ENCODE measurements around the gene AFAP1. TPM values are rescaled to one million over a fixed set of nuclear protein-coding genes. Genes with fewer than 3 reads are reported as not detected.

Gene AFAP1
- total RNA-seq, 2 experiments from 2014 or later: 13.6 to 13.8 TPM

DNA sequence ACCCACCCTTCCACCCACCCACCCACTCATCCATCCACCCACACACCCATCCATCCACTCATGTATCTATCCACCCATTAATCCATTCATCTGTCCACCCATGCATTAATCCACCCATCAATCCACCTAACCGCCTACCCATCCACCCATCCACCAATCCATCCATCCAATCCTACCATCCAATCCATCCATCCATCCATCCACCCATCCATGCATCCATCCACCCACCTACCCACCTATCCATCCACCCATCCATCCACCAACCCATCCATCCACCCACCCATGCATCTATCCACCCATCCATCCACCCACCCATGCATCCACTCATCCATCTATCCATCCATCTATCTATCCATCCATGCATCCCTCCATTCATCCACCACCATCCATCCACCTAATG is 34.8 kb upstream of the AFAP1 start:
- Mint-ChIP-seq H3K27me3 (no peaks in the 10 kb centered on the region), H3K9me3 (no peaks in the 10 kb centered on the region), H3K27ac (no peak overlapping the region), H3K4me3 (no peak overlapping the region), H3K4me1 (peaks cover 25% of the 10 kb centered on the region), H3K36me3 (peaks cover 6% of the 10 kb centered on the region)
- no peak for DNase-seq

DNA sequence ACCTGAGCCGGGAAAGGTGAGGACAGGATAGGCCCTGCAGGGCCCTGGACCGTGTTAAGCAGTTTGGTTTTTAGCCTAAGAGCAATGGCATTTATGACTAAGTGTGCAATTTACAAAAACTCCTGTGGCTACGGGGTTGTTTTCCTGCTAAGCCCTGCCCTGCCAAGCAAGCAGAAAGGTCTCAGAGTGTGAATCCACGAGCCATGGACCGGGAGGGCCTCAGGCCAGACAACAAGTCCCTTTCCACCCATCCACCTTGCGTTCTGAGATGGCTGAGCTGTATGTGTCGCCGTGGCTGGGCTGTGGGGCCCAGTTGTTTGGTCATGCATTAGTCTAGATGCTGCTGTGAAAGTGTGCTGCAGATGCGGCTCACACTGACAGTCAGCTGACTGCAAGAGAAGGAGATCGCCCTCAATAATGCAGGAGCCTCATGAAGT is 33.9 kb upstream of the AFAP1 start:
- Mint-ChIP-seq H3K9me3 (no peaks in the 10 kb centered on the region), H3K4me1 (peaks cover 31% of the 10 kb centered on the region), H3K4me3 (no peak overlapping the region), H3K27ac (no peak overlapping the region), H3K36me3 (peaks cover 7% of the 10 kb centered on the region), H3K27me3 (no peaks in the 10 kb centered on the region)
- no peak for DNase-seq

DNA sequence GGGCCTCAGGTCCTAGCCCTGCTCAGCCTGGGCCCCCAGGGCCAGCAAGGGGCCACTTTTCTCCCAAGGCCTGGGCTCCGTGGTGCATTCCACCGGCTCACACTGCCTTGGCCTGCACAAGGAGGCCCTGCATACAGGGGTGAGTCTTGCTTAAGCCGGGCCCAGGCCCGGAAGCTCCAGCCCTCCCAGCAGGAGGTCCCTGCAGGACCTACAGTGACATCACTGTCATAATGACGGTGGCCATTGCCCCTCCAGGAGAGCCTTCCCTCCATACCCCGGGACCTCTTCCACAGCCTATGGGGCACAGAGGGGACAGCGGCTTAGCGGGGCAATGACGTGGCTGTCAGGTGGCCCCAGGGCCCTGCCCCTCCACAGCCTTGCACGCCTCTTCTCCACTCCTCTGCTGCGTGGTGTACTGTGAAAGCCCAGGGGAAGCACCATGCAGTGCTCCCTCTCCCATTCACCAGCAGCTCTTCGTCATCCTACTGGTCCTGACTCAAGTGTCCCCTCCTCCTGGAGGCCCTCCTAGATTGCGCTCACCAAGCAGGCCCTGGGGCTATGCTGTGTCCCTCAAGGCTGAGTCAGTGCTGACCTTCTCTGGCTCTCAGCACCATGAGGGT is 32.3 kb upstream of the AFAP1 start:
- Mint-ChIP-seq H3K27me3 (no peaks in the 10 kb centered on the region), H3K4me3 (peak overlapping the region; percentile 85), H3K4me1 (peaks cover 36% of the 10 kb centered on the region), H3K36me3 (peaks cover 7% of the 10 kb centered on the region), H3K27ac (peak overlapping the region; percentile 15), H3K9me3 (no peaks in the 10 kb centered on the region)
- DNase-seq: no peak

GRCh38 chr4:7971159-7971631 is 31.5 kb upstream of the AFAP1 start:
- Mint-ChIP-seq H3K27ac (peak overlapping the region; percentile 95), H3K4me1 (peaks cover 37% of the 10 kb centered on the region), H3K4me3 (peak overlapping the region; percentile 85), H3K9me3 (no peaks in the 10 kb centered on the region), H3K27me3 (no peaks in the 10 kb centered on the region), H3K36me3 (peaks cover 7% of the 10 kb centered on the region)
- no peak for DNase-seq

- no peak for DNase-seq
- Mint-ChIP-seq H3K4me1 (peaks cover 41% of the 10 kb centered on the region), H3K4me3 (peak overlapping the region; percentile 85), H3K36me3 (peaks cover 7% of the 10 kb centered on the region), H3K27me3 (no peaks in the 10 kb centered on the region), H3K9me3 (no peaks in the 10 kb centered on the region), H3K27ac (peak overlapping the region; percentile 95)
Measured at GRCh38 chr4:7970361-7970946, 30.8 kb upstream of the AFAP1 start.

DNA sequence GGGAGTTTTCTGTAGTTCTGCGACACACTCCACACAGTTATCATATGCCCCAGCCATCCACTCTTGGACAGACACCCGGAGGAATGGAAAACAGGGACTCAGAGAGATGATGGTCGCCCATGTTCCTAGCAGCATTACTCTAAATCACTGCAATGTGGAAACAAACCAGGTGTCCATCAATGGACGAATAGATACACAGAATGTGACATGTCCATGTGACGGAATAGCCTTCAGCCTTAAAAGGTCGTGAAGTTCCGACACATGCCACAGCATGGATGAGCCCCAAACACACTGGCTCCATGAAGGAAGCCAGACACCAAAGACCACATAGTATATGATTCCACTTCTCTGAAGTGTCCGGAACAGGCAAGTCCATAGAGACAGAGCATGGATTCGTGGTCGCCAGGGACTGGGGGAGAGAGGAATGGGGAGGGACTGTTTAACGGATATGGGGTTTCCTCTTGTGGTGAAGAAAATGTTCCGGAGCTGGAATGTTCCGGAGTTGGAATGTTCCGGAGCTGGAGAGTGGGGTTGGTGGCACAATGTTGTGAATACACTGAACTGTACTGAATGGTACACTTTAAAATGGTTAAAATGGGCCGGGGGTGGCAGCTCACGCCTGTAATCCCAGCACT is 28.7 kb upstream of the AFAP1 start:
- Mint-ChIP-seq H3K9me3 (no peaks in the 10 kb centered on the region), H3K27ac (no peak overlapping the region), H3K4me3 (no peak overlapping the region), H3K36me3 (peaks cover 7% of the 10 kb centered on the region), H3K4me1 (peaks cover 59% of the 10 kb centered on the region), H3K27me3 (peaks cover 5% of the 10 kb centered on the region)
- DNase-seq: no peak

DNA sequence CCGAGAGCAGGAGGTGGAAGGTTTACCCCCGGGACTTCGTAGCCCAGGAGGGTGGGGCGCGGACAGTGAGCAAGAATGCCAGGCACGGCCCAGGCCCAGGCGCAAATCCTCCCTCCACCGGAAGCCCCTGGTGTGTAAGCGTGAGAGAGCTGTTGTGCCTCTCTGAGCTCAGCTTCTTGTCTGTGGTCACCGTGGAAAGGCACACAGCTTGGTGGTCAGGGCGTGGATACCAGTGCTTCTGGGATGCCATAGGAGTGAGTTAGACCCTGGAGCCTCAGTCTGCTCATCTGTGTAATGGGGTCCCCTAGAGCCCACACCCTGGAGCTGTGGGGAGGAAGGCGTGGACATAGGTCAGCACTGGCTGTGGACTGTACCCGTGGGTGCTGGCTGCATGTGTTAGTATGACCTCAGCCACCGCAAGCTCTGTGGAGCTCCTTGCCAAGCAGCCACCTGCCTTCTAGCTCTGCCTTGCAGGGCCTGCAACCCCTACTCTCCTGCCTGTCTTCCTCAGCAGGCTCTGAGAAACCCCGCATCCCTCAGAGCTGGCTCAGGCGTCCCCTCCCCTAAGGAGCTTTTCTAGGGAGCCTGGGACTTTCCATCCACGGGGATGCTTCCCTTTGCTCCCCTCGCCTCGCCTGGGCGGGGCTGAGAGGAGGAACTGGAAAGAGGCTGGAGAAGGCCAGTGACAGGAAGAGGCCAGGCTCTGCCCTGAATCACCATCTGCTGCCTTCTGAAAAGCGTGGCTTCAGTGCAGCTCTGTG is 28.0 kb upstream of the AFAP1 start:
- H3K27ac Mint-ChIP-seq: no peak overlapping the region
- DNase-seq: no peak
- peaks cover 7% of the 10 kb centered on the region for H3K36me3 Mint-ChIP-seq
- no peak overlapping the region for H3K4me3 Mint-ChIP-seq
- no peaks in the 10 kb centered on the region for H3K9me3 Mint-ChIP-seq
- peaks cover 9% of the 10 kb centered on the region for H3K27me3 Mint-ChIP-seq
- H3K4me1 Mint-ChIP-seq: peaks cover 60% of the 10 kb centered on the region

DNA sequence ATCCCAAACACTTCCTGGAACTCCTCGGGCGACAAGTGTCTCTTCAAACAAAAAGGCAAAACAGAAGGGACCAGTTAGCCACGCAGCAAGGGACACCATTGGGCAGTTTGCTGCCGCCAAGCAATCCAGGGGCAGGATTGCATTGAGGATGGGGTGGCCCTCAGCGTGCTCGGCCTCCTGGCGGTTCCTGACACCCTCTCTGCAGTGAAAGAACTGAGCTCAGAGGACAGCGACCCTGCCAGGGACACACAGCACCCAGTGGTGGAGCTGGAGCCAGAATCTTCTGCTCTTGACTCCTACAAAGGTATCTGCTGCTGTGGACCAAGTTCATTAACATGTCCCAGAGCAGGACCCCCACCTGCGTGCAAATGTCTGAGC is 27.4 kb upstream of the AFAP1 start:
- Mint-ChIP-seq H3K27ac (no peak overlapping the region), H3K9me3 (no peaks in the 10 kb centered on the region), H3K27me3 (peaks cover 12% of the 10 kb centered on the region), H3K4me3 (no peak overlapping the region), H3K36me3 (peaks cover 6% of the 10 kb centered on the region), H3K4me1 (peaks cover 58% of the 10 kb centered on the region)
- no peak for DNase-seq

DNA sequence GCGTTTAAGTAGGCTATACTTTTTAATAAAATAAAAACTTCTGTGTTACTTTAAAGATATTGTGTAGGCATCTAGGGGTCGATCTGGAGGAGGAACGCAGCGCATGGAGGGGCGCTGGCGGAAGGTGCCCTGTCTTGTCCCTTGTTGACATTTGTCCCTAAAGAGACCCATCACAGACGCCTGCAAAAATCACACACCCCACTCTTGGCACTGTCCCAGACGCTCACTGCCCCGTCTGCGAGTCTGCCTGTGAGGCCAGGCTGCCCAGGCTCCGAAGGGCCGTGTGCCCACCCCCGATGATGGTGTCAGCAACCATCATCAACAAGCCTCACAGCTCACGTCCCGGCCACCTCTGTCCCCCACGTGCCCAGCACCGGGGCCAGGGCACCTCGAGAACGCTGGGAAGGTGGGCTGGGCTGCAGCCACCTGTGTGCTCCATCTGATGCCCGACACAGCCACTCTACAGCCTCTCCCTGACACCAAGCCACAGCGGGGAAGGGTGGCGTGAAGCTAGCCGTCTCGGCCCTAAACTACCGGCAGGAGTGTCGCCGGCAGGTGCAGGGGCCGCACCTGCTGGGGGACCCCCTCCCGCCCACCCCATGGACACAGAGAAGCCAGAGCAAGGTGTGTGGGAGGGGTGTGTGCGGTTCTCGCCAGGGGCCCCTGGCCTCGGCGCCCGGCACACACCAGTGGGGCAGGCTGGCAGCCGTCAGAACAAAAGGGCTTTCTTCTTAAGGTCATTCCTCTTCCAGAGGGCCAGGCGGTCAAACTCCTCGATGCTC is 26.8 kb upstream of the AFAP1 start:
- Mint-ChIP-seq H3K27ac (no peak overlapping the region), H3K4me1 (peaks cover 56% of the 10 kb centered on the region), H3K27me3 (peaks cover 12% of the 10 kb centered on the region), H3K9me3 (no peaks in the 10 kb centered on the region), H3K36me3 (peaks cover 6% of the 10 kb centered on the region), H3K4me3 (no peak overlapping the region)
- DNase-seq: no peak

DNA sequence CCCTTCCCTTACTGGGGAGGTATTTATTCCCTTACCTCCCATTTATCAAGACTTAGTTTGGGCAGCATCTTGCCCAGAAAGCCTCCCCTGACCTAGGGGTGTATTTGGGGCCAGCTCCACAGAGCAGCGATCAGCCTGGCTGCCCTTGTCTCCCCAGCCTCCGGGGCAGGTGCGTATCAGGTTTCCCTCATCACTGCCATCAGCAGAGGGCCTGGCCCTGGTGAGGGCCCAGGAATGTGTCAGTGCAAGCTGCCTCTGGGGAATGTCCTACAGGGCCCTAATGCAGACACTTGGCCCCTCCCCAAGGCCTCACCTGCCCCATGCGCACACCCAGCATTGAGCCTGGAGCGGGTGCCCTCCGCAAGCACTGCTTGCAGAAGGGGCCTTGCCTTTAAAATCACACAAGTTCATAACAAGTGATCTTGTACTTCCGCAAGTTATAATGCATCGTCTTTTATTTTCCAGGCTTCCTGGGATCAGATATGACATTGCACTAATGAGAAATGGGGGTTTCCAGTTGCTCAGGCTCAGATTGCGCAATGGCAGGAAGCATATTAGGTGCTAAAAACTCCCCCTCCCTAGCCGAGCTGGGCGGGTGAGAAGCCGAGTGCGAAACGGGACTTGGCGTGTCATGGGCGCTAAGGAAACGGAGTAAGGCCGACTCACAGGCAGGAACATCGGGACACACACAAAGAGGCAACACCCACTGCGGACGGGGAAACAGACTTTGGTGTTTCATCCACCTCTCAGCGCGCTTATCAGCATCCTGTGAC is 25.4 kb upstream of the AFAP1 start:
- DNase-seq: peak; percentile 43
- Mint-ChIP-seq H3K27ac (peak overlapping the region; percentile 59), H3K27me3 (peaks cover 16% of the 10 kb centered on the region), H3K4me1 (peaks cover 57% of the 10 kb centered on the region), H3K4me3 (no peak overlapping the region), H3K9me3 (no peaks in the 10 kb centered on the region), H3K36me3 (peaks cover 2% of the 10 kb centered on the region)

- peaks cover 2% of the 10 kb centered on the region for H3K36me3 Mint-ChIP-seq
Measured at GRCh38 chr4:7964459-7964858, 24.8 kb upstream of the AFAP1 start.

DNA sequence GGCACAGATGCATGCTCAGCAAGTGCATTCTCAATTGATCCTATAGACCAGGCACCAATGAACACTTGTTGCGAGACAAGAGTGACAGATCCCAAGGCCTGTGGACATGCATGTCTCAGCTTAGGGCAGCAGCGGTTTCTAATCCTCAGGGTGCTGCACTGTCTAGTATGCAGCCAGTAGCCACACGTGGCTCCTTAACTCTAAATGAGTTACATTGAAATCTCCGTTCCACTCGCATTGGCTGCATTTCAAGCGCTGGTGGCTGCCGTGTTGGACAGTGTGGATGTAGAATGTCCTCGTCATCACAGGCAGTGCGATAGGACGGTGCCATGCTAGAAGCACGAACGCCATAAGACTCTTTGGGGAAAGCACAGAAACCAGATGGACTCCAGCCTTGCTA is 24.0 kb upstream of the AFAP1 start:
- no peak overlapping the region for H3K27ac Mint-ChIP-seq
- DNase-seq: no peak
- peaks cover 50% of the 10 kb centered on the region for H3K4me1 Mint-ChIP-seq
- no peak overlapping the region for H3K4me3 Mint-ChIP-seq
- H3K27me3 Mint-ChIP-seq: peaks cover 21% of the 10 kb centered on the region
- H3K9me3 Mint-ChIP-seq: no peaks in the 10 kb centered on the region
- peaks cover 2% of the 10 kb centered on the region for H3K36me3 Mint-ChIP-seq

More at GRCh38 chr4:7964459-7964858, 24.8 kb upstream of the AFAP1 start:
- H3K4me1 Mint-ChIP-seq: peaks cover 51% of the 10 kb centered on the region
- no peak overlapping the region for H3K4me3 Mint-ChIP-seq
- H3K27me3 Mint-ChIP-seq: peaks cover 16% of the 10 kb centered on the region
- DNase-seq: no peak
- H3K27ac Mint-ChIP-seq: peak overlapping the region; percentile 59
- no peaks in the 10 kb centered on the region for H3K9me3 Mint-ChIP-seq

DNA sequence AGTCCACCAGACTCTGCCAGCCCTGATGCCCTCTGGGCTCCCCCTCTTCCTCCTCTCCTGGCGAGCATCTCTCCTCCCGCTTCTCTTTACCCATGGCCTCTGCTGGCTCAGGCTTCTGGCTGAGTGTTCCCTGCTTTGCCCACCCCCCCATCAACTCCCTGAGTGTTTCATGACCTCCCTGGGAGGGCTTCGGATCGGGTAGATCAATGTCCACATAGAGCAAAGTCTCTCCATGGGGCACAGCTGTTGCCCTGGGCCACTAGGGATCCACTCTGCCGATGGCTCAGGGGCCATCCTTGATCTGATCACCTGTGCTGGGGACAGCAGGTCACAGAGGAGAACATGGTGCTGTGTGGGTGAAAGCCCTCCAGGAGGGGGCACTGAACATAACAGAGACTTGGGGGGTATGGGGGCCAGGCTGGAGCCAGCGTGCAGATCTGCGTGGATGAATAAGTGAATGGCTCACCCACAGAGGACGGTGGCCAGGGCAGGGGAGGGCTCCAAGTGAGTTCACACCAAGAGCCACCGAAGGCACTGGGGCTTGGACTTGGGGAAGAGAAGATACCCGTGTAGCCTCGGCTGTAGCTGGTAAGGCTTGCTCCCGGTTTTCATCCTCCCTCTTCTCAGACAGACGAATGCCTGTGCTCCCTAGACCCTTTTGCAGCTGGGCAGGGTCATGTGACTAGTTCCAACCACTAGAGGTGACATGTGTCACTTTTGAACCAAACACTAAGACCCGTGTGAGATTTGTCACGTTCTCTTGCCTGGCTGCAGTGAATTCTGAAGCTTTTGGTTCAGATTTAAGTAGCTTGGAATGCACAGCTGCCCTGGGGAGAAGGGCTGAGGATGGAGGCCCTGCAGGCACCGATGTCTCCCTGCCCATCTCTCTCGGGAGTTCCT is 23.2 kb upstream of the AFAP1 start:
- no peaks in the 10 kb centered on the region for H3K9me3 Mint-ChIP-seq
- DNase-seq: no peak
- H3K36me3 Mint-ChIP-seq: peaks cover 2% of the 10 kb centered on the region
- no peak overlapping the region for H3K4me3 Mint-ChIP-seq
- peak overlapping the region; percentile 67 for H3K27ac Mint-ChIP-seq
- peaks cover 45% of the 10 kb centered on the region for H3K4me1 Mint-ChIP-seq
- peaks cover 26% of the 10 kb centered on the region for H3K27me3 Mint-ChIP-seq

All from activated naive CD8-positive, alpha-beta T cell treated with anti-CD3 and anti-CD28 coated beads for 36 hours (primary cell).